ENCODE results near the gene KNOP1. TPM values are rescaled to one million over a fixed set of nuclear protein-coding genes. Genes with fewer than 3 reads are reported as not detected.

The KNOP1 gene
- total and polyA plus RNA-seq, 2 of the 13 experiments (the other 11 are each of a cell fraction or from before 2014, with no cell fraction given): 21.2 to 57.5 TPM

DNA sequence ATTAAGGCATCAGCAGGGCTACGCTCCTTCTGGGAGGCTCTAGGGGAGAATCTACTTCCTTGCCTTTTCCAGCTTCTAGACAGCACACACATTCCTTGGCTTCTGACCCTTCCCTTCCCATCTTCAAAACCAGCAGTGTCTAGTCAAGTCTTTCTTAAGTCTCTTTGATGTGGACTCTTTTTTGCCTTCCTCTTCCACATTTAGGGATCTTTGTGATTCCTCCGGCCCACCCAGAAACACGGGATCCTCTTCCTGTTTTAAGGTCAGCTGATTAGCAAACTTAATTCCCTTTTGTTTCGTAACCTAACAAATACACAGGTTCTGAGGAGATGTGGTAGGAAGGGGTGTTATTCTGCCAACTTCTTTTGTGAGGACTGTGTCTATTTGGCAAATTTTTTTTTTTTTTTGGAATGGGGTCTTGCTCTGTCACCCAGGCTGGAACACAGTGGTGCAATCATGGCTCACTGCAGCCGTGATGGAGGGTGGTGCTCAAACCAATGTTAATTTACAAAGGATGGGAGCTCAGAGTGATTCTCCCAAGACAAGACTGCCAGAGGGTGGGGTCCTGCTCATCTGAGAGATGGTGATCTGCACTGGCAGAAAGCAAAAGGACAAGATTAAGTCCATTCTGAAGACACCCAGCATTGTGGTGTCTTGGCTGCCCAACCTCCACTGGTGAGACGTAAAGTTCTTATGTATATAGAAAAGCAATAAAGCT lies 14.7 kb downstream of the KNOP1 start:
- no peak overlapping the region for H3K4me2 ChIP-seq (ENCODE audit: low read depth, low read length)
- no peak overlapping the region for H2AFZ ChIP-seq (ENCODE audit: low read length)
- H3K36me3 ChIP-seq (replicated peaks in 1 of 2; ENCODE audit: control insufficient read depth in 1 of 2, insufficient read depth in 2 of 2, low read length in 2 of 2): peaks cover 32 to 49% of the 10 kb centered on the region in 2 experiments
- peaks cover 4% of the 10 kb centered on the region; the same call in 1 of the 2 replicates for H4K20me1 ChIP-seq (ENCODE audit: insufficient read depth, low read length)
- ATAC-seq: no peak
- no peaks in the 10 kb centered on the region for H3K27me3 ChIP-seq (ENCODE audit: control insufficient read depth in 1 of 2, insufficient read depth in 2 of 2, low read length in 2 of 2)
- CTCF ChIA-PET (ENCODE audit: low intra/inter-chr PET ratio, low total read pairs): no interaction called here
- H3K4me3 ChIP-seq (replicated peaks in 1 of 3; ENCODE audit: insufficient read depth in 1 of 3, low read depth in 2 of 3, low read length in 3 of 3): no peak overlapping the region
- BruUV-seq (replicated peaks): TSS peak; percentile 12
- in situ Hi-C loops (cut with HindIII; ENCODE audit: extremely low pct_ligation_motif_present, low pct_unique_long_range_greater_than_20kb) (no loop called here), intact Hi-C loops (cut with micrococcal nuclease; ENCODE audit: unreplicated experiment) (loop anchor here (5.0 kb wide), 1 partner anchor 179 kb away; the partner anchor contains the start of gene GPRC5B)
- H3K79me2 ChIP-seq (ENCODE audit: insufficient read depth, low read length): no peaks in the 10 kb centered on the region
- no peaks in the 10 kb centered on the region for H3K9me3 ChIP-seq (ENCODE audit: low read length)
- no peak for FAIRE-seq
- peaks cover 20% of the 10 kb centered on the region for H3K4me1 ChIP-seq (ENCODE audit: insufficient read depth, low read length)
- DNase-seq (ENCODE audit: low spot score): no peak
- 96% methylated on average over 6 of the region's 6 CpGs for WGBS (ENCODE audit: low lambda C conversion rate)
- no peak overlapping the region for H3K9ac ChIP-seq (ENCODE audit: insufficient read depth, low read depth, low read length)
- POLR2A ChIA-PET: interaction anchor here (1.2 kb wide), 1 partner anchor 9 kb away, joined by 3 read pairs; no protein-coding TSS in a partner anchor
- TF ChIP-seq POLR2AphosphoS5 (IDR thresholded peaks at IDR 0.05; ENCODE audit: low read depth, low read length) (peak; percentile 12; the same call in 1 of the 2 replicates), POGZ (CRISPR knock-in tag; IDR thresholded peaks at IDR 0.05) (no peak)
- H3K27ac ChIP-seq (ENCODE audit: extremely low read length, insufficient read depth, low read length): no peak overlapping the region

DNA sequence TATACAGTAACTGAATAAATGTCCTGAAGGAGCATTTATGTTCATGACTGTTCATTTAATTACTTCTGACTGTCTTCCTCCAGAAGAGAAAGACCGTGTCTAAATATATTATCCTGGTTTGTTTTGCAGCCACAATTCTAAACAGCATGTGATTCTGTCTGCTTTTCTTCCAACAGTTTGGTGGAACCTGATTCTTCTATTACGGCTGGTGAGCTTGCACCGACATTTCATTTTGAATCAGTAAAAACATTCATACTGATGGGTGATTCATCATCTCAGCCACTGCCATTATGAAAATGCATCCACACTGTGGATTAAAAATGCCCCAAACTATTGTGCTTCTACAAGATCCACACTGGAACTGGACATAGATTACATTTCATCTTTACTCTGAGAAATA lies 16.9 kb downstream of the KNOP1 start:
- no TSS peak for BruUV-seq (replicated peaks)
- no peak overlapping the region for H3K9ac ChIP-seq (ENCODE audit: insufficient read depth, low read depth, low read length)
- H3K79me2 ChIP-seq (ENCODE audit: insufficient read depth, low read length): no peaks in the 10 kb centered on the region
- no peak overlapping the region for H3K4me3 ChIP-seq (replicated peaks in 1 of 3; ENCODE audit: insufficient read depth in 1 of 3, low read depth in 2 of 3, low read length in 3 of 3)
- H3K27ac ChIP-seq (ENCODE audit: extremely low read length, insufficient read depth, low read length): no peak overlapping the region
- ATAC-seq (no peak), DNase-seq (ENCODE audit: low spot score) (no peak), FAIRE-seq (no peak)
- peaks cover 4% of the 10 kb centered on the region; the same call in 1 of the 2 replicates for H4K20me1 ChIP-seq (ENCODE audit: insufficient read depth, low read length)
- 94% methylated on average over 3 of the region's 3 CpGs for WGBS (ENCODE audit: low lambda C conversion rate)
- intact Hi-C loops (cut with micrococcal nuclease; ENCODE audit: unreplicated experiment) (loop anchor here (5.0 kb wide), 1 partner anchor 181 kb away; the partner anchor contains the start of gene GPRC5B), in situ Hi-C loops (cut with HindIII; ENCODE audit: extremely low pct_ligation_motif_present, low pct_unique_long_range_greater_than_20kb) (no loop called here)
- no peaks in the 10 kb centered on the region for H3K9me3 ChIP-seq (ENCODE audit: low read length)
- H3K36me3 ChIP-seq (replicated peaks in 1 of 2; ENCODE audit: control insufficient read depth in 1 of 2, insufficient read depth in 2 of 2, low read length in 2 of 2): peaks cover 25 to 42% of the 10 kb centered on the region in 2 experiments
- CTCF ChIA-PET (ENCODE audit: low intra/inter-chr PET ratio, low total read pairs): no interaction called here
- POLR2A ChIA-PET: interaction anchor here (2.7 kb wide), 1 partner anchor 17 kb away, joined by 12 read pairs; the partner anchor contains the start of genes IQCK and KNOP1
- H3K27me3 ChIP-seq (ENCODE audit: control insufficient read depth in 1 of 2, insufficient read depth in 2 of 2, low read length in 2 of 2): no peaks in the 10 kb centered on the region
- peaks cover 20% of the 10 kb centered on the region for H3K4me1 ChIP-seq (ENCODE audit: insufficient read depth, low read length)
- H3K4me2 ChIP-seq (ENCODE audit: low read depth, low read length): no peak overlapping the region
- H2AFZ ChIP-seq (ENCODE audit: low read length): no peak overlapping the region
- TF ChIP-seq ZSCAN12 (CRISPR knock-in tag; IDR thresholded peaks at IDR 0.05) (no peak), ZNF839 (CRISPR knock-in tag; IDR thresholded peaks at IDR 0.05; ENCODE audit: borderline replicate concordance) (no peak), WIZ (CRISPR knock-in tag; IDR thresholded peaks at IDR 0.05) (no peak), NFE2L1 (CRISPR knock-in tag; IDR thresholded peaks at IDR 0.05; ENCODE audit: borderline replicate concordance) (no peak), BRD4 (CRISPR knock-in tag; IDR thresholded peaks at IDR 0.05) (no peak), HMGXB4 (CRISPR knock-in tag; IDR thresholded peaks at IDR 0.05; ENCODE audit: borderline replicate concordance in 1 of 2, low read depth in 1 of 2) (no peak), MLLT10 (CRISPR knock-in tag; IDR thresholded peaks at IDR 0.05) (no peak), RCOR2 (CRISPR knock-in tag; IDR thresholded peaks at IDR 0.05) (no peak), ZNF781 (CRISPR knock-in tag; IDR thresholded peaks at IDR 0.05; ENCODE audit: borderline replicate concordance, not compliant biosample characterization) (no peak), SNRNP70 (IDR thresholded peaks at IDR 0.05; ENCODE audit: low read depth, low read length) (no peak)
- TF ChIP-seq, protein P1, sequence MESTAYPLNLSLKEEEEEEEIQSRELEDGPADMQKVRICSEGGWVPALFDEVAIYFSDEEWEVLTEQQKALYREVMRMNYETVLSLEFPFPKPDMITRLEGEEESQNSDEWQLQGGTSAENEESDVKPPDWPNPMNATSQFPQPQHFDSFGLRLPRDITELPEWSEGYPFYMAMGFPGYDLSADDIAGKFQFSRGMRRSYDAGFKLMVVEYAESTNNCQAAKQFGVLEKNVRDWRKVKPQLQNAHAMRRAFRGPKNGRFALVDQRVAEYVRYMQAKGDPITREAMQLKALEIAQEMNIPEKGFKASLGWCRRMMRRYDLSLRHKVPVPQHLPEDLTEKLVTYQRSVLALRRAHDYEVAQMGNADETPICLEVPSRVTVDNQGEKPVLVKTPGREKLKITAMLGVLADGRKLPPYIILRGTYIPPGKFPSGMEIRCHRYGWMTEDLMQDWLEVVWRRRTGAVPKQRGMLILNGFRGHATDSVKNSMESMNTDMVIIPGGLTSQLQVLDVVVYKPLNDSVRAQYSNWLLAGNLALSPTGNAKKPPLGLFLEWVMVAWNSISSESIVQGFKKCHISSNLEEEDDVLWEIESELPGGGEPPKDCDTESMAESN (CRISPR knock-in tag; conservative IDR thresholded peaks at IDR 0.05): no peak

All from HepG2 (cell line).